C1 segment of cervical spinal cord (tissue), 14 donors: Measurements from ENCODE around the gene ARHGAP45.
"Not testable (repeated sequence)": the region's sequence is repeated elsewhere in the genome, so short reads cannot be mapped to it uniquely, and the experiment has no call there.

Source experiments
- DNase-seq, 14 donors: peaks; one replicate each; lab custom pipeline; 2025; lab: John Stamatoyannopoulos, UW

ARHGAP45 gene

DNA sequence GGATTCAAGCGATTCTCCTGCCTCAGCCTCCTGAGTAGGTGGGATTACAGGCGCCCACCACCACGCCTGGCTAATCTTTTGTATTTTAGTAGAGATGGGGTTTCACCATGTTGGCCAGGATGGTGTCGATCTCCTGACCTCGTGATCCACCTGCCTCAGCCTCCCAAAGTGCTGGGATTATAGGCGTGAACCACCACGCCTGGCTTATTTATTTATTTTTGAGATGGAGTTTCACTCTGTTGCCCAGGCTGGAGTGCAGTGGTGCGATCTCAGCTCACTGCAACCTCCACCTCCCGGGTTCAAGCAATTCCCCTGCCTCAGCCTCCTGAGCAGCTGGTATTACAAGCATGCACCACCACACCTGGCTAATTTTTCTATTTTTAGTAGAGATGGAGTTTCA is 47.8 kb downstream of the ARHGAP45 start:
- not testable (repeated sequence) for DNase-seq

GRCh38 chr19:1115646-1116420 is 48.9 kb downstream of the ARHGAP45 start:
- no peak for DNase-seq

DNA sequence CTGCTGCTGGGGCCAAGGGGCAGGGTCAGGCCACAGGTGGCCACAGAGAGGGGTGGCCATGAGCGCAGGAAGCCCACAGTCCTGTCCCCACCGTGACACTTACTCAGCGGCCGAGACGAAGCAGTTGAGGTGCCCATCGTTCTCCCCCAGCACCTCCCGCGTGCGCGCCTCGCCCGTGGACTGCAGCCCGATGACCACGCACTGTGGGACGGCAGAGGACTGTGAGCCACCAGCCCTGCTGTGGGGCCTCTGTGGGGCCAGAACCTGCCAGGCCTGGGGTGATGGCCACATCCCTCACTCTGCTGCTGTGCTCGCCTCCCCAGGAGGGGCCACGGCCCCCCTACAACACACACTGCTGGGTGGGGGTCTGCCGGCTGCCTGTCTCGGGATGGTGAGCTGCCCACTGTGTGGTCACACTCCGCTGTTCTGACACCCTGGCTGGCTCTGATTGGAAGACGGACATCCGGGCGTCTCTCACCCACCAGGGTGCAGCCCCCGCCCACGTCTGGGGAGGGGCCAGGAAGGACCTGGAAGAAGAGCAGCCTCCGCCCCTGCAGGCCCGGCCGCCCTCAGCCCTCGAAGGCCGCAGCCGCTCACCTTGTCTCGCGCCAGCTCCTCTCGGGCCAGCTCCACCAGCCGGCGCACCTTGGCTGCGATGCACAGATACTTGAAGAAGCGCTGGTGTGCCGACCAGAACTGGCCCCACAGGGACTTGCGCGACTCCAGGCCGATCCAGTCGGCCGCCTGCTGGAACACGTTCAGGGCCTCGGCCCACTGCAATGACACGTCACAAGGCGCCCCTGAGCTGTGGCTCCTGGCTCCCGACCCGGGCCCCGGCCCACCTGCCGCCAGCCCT is 50.0 kb downstream of the ARHGAP45 start:
- no peak for DNase-seq

- no peak for DNase-seq
Measured at GRCh38 chr19:1117654-1118053, 50.7 kb downstream of the ARHGAP45 start.

GRCh38 chr19:1118999-1119398 is 52.0 kb downstream of the ARHGAP45 start:
- no peak for DNase-seq

DNA sequence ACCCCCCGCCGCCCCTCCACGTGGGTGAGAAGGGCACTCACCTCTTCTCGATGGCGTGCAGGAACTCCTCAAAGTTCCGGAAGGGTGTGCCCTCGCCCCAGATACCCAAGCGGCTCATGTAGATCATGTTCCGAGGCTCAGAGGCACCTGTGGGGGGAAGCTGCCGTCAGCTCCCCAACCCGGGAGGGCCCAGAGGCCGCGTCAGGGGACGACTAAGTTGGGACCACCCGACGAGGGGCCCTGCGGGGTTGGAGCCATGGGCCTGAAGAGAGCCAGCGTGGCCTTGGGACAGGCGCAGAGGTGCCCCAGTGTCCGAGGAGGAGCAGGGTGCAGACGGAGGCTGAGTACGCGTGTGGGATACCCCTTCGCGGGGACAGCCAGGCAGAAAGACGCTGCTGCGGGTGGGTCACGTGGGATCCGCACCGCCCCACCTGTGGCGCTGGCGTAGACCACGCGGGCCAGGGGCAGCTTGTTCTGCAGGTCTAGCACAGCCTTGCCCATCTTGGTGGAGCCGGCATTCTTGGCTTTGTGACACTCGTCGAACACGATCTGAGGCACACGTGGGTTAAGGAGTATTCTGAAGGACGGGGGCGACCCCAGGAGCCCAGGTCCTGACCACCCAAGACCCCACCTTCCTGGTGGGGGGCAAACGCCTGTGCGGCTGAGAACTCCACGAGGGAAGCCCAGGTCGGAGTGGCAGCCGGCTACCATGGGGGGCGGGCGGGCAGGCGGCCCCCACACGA is 52.7 kb downstream of the ARHGAP45 start:
- DNase-seq = no peak

- DNase-seq = no peak
Measured at GRCh38 chr19:1121395-1121794, 54.4 kb downstream of the ARHGAP45 start.

- DNase-seq = no peak
Measured at GRCh38 chr19:1122021-1122971, 55.3 kb downstream of the ARHGAP45 start.

- DNase-seq = no peak
Measured at GRCh38 chr19:1122972-1123363, 56.0 kb downstream of the ARHGAP45 start.

DNA sequence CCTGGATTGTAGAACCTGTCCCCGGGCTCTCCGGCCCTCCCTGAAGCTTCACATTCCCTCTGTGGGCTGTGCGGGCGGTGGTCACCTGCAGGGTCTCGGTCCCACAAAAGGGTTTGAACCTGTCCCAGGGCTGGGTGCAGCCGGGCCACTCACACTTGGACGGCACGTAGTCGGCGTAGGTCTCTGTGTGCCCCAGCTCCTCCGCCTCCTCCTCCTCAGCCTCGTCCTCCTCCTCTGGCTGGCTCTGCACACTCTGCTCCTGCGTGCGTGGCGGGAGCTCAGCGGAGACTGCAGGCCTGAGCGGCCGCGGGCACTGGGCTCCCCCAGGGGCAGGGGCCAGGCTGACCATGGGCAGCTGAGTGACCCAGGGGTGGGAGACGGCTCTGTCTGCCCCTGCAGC is 56.4 kb downstream of the ARHGAP45 start:
- no peak for DNase-seq

DNA sequence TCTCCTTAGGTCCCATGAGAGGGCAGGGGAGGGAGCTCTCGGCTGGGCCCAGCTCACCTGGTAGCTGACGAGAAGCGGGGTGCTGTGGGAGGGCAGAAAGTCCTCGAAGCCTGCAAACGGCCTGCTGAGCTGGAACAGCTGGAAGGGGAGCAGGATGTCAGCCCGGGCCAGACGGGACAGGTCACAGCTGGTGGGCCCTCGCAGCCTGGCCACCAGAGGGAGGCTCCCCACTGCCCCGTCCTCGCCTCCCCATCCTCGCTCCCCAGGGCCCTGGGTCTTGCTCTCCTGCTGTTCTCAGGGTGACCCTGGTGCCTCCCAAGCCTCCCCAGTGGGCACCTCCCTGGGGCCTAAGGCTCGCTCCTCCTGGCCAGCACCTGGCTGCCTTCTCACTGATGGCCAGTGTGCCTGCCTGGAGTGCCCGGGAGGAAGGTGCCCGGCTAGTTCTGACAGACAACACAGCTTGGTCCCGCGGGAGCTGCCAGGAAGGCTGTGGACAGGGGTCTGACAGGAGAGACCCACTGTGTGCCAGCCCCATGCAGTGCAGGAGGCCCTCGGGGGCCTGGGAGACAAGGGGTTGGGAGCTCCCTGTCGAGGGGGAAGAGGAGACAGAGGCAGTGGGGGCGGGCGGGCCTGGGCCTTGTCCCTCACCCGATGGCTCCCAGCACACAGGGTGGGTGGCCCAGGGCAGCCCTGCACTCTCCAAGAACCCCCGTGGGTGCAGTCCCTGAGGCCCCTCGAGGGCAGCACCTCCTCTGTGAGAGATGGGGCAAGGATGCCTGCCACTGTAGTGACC is 57.1 kb downstream of the ARHGAP45 start:
- no peak for DNase-seq

- peak in 1 of 14 donors; percentile 58 for DNase-seq
Measured at GRCh38 chr19:1125601-1126467, 58.9 kb downstream of the ARHGAP45 start.

DNA sequence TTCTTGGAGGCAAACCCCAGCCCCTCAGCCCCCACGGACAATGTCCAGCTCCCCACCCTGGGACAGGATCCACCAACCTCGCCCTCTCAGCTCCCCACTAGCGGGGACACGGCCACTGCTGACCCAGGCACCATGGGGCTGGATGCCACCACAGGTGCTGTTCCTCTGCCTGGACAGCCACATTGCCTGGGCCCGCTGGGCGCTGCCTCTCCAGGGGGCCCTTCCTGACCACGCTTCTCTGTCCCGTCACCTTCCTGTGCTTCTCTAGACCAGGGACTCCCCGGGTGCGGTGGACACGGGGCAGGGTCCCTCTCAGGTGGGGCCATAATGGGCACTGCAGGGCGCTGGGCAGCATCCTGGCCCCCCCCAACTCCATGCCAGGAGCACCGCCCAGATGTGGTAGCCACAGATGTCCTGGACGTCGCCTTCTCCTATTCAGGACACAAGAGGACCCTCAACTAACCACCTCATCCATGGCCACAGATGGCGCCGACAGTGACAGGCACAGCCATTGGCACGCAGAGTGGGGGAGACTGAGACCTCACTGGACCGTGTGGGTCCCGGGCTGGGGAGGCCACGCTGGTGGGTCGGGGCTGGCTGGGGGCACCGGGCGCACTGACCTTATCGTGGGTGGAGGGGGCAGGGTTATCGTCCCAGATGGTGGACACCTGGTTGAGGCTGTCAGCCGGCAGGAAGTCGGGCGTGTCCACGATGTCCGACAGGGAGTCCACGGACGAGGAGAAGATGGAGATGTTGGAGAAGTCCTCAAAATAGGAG is 60.2 kb downstream of the ARHGAP45 start:
- no peak for DNase-seq

DNA sequence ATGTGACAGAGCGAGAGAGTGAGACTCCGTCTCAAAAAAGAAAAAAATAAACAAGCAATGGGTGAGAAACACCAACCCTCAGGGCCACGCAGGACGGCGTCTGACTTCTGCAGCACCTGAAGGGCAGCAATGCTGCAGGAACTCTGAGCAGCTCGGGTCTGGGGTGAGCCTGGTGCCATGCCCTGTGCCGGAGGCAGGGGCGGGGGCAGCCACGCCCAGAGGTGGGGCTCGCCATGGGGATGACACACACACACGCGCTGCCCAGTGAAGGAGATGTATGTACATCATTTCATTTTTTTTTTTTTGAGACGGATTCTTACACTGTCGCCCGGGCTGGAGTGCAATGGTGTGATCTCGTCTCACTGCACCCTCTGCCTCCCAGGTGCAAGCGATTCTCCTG is 61.1 kb downstream of the ARHGAP45 start:
- DNase-seq = no peak

GRCh38 chr19:1129084-1129483 is 62.1 kb downstream of the ARHGAP45 start:
- DNase-seq = not testable (repeated sequence)

DNA sequence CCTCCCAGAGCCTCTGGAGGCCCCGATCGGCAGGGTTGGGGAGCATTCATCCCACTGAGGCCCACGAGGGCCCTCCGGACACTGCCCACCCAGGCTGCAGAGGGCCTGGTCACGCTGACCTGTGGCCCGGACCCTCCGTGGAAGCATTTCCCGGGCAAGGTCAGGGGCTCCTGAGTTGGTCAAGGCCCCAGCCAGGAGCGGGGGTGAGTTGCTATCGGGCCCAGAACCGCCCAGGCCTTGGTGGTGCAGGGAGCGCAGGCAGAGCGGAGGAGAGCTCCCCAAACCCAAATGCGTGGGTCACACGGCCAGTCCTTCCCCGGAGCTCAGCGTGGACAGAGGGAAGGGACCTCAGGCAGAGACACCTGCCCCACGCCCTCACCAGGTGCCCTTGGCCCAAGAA is 62.6 kb downstream of the ARHGAP45 start:
- DNase-seq = no peak

GRCh38 chr19:1130771-1131717 is 64.1 kb downstream of the ARHGAP45 start:
- DNase-seq = peak in 2 of 14 donors; percentile 39 to 48
